Stimulated activated CD4-positive, alpha-beta T cell treated with anti-CD3 and anti-CD28 coated beads, Interleukin-4, amount 100 ng/mL, for 4 hours (primary cell): ENCODE results near the gene HK2.
"Not testable (repeated sequence)": the region's sequence is repeated elsewhere in the genome, so short reads cannot be mapped to it uniquely, and the experiment has no call there.

Experiments used
- DNase-seq, 2 experiments: peaks; one replicate each; pipeline ENCODE4 v3.0.0-alpha.2; 2020

HK2 gene

GRCh38 chr2:74833418-74834233 is at the start of gene HK2:
TSS of gene HK2 (plus strand) at chr2:74834127. CDS start at chr2:74834581, 454 bp downstream.
- peak; percentile 83 to 85 for DNase-seq

DNA sequence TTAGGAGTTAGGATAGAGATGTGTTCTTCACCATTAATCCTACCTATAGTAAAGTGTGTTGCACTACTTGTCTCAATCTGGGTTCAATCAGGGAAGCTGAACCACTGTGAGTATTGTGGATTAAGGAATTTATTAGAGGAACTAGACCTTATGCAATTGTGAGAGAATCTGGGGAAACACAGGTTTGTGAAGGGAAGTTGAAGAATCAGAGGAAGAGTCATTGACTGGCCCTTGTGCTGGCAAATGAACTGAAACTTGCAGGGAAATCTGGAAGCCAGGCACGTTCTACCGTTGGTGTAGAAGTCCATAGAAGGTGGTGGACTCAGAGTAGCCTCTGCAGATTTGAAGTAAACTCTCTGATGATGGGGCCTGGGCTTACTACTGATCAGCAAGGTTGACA is 44.7 kb upstream of the HK2 start:
- DNase-seq, result no peak

- DNase-seq, result no peak
These were observed 41.6 kb upstream of the HK2 start for GRCh38 chr2:74792282-74792681.

DNA sequence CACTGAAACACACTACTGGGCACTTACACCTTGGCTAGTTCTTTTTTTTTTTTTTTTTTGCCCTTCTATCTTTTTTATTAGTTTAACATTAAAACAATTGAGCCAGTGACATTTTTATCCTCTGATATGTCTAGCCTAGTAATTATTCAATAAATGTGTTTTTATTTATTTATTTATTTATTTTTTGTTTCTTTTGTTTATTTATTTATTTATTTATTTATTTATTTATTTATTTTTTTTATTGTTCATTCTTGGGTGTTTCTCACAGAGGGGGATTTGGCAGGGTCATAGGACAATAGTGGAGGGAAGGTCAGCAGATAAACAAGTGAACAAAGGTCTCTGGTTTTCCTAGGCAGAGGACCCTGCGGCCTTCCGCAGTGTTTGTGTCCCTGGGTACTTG is 39.0 kb upstream of the HK2 start:
- not testable (repeated sequence) for DNase-seq

- no peak for DNase-seq
These were observed 27.5 kb upstream of the HK2 start for GRCh38 chr2:74806355-74806839.

GRCh38 chr2:74806920-74807319 is 27.0 kb upstream of the HK2 start:
- no peak for DNase-seq

- DNase-seq, result no peak
These were observed 20.9 kb upstream of the HK2 start for GRCh38 chr2:74812787-74813590.

DNA sequence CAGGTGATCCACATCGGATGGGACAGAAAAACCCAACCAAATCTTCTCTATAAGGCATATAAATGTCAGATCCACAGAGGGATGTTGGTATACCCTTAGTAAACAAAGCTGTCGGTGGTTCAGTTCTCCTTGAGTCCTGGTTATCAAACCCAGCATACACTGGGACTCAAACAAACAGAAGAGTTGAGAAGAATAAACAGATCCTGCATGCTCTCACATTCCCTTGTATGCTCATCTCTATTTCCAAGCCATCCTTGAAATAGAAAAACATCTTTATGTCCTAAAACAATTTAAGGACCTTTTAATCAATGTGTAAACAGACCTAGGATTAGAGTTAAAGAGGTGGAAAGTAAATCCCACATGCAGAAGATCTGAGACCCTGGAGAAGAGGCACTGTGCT is 19.8 kb upstream of the HK2 start:
- no peak for DNase-seq

GRCh38 chr2:74815941-74816340 is 18.0 kb upstream of the HK2 start:
- DNase-seq, result no peak

DNA sequence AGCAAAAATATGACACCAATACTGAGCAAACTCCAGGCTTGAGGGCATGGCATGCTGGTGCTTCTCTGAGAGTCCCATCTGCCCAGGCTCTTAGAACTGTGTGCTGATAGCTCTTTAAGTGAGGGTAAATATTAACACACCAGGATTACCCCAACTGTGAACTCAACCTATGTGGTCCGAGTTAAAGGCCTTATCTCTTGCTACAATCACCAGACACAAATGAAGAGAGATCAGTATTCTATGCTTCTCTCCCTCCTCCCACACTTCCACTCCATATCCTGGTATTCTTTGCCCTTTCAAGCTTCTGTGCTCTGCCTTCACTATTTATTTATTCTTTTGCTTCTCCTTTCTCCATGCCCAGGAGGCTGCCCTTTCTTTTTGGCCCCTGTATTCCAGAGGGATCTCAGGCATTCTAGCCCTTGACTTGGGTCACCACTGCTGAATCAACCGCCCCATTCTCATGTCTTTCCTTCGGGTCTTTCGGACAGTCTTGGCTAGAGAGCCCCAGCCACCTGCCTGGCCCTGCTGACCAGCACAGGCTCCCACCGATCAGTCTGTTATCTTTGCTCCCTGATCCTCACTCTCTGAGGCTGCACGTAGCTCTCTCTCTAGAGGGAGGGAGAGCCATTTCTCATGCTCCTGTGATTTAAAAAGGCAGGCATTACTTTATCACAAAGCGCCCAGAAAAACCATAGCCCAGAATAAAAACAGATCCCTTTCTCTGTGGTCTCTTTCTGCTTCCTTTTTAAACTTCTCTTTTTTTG is 17.2 kb upstream of the HK2 start:
- DNase-seq, result no peak

GRCh38 chr2:74817304-74817675 is 16.6 kb upstream of the HK2 start:
- DNase-seq, result no peak

DNA sequence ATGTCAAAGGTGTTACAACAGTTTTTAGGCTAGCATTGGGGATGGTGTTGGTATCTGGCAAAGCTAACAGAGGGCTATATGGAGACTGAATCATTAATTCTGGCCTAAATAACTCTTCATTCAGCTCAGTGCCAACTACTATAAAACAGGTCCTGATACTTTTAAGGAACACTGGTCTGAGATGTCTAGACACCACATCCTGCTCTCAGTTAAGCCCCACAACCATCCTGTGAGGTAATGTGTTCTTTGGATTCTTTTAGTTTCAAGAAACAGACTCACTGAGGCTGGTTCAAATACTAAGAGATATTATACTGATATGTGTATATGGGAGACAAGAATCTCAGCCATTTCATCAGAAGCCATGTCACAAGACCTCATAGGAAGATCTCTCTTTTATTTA is 14.2 kb upstream of the HK2 start:
- DNase-seq, result no peak

DNA sequence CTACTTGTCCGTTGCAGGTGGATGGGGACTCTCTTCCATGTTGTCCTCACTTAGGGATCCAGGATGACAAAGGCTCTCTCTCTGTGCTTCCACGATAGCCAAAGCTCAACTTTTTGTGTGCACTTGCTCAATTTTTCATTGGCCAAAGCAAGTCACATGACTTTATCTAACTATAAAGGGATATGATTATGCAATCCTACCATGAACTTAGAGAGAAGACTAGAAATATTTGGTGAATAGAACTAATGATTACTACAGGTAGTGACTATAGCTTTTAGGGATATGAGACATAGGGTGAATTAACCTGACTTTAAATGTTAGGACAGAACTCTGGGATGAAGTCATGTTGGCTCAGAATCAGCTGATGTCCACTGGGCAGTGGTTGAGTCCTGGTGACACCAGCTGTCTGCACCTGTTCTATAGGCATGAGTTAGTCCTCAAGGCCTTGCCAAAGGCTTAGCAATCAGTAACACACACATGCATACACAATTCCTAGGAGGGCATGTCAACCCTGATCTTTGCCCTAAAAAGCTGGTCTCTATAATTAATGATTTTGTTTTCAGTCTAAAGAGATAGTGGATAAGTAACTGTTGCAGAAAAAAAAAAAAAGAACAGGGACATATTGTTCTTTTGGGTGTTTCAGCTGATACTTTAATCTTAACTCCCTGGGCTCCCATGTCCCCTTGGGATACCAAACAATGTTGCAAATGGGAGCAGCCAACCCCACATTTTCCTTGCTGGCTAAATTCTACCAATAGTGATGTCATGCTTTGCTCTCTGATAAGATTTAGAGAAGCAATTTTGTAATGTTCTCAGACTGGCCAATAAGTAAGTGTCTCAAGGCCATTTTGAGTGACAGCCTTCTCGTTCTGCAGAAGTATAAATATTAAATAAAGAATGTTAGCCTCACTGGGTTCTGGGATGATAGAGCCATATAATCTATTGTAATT is 12.5 kb upstream of the HK2 start:
- no peak for DNase-seq

GRCh38 chr2:74822771-74823566 is 11.0 kb upstream of the HK2 start:
- no peak for DNase-seq

DNA sequence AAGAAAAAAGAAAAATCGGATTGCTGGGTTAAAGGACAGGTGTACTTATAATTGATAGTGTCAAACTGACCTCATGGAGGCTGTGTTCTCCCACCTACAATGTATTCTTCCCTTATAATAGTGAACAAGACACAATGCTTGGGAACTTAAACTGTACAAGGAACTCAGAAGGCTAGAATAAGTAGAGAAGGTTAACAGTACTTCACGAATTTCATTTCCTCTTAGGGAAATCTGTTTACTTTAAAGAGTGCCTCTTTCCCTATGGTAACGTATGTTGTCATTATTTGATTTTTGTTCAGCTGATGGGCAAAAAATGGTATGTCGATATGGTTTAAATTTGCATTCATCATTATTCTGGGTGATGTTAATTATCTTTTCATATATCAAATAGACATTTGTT is 9.2 kb upstream of the HK2 start:
- no peak for DNase-seq

DNA sequence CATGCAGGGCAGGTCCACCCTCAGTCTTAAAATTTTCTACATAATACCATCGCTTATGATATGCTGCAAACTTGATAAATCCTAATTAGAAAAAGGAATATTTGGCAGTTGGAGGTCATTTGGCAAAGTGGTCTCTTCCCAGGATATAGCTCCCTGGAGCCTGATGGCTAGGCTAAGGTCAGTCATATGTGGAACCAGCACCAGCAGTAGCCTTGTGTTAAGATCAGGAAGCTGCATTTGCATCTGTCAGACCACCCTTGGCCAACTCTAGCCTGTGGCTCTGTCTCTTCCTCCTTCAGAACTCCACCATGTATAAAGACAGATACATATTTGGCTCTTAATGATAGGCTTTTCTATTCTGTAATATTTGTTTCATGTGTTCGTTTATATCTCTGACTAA is 5.4 kb upstream of the HK2 start:
- DNase-seq, result no peak

DNA sequence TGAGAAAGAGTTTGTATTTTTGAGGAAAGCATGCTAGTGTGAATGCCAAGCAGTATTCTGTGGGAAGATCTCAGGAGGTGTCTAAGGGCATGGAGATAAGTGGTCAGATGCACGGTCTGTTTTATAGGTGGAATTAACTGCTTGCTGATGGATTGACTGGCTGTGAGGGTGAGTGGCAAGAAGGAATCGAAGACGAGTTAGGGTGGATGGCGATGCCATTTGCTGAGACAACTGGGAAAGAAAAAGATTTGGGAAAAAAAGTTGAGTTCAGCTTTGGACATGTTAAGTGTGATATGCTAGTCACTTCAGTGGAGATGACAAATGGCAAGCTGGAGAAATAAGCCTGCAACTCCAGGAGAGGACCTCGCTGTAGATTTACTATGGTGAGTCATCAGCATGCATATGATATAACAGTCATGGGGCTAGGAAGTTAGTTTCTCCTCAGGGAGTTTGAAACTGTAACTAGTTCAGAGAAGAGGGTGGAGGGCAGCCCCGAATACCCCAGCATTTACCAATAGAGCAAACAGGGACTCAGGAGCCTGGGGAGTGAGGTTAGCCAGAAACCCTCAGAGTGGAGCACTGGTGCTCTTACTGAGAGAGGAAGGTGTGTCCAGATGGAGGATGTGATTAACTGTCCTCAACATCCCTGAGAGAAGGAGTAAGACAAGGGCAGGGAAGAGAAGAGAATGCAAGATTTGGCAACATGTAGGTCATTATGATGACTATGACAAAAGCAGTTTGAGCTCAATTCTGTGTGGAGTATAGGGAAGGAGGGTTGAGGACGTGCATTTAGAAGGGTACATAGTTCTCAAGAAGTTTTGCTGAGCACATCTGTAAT is 2.0 kb upstream of the HK2 start:
- no peak for DNase-seq

- peak in 1 of 2 experiments; percentile 33 for DNase-seq
These were observed 386 bp downstream of the HK2 start for GRCh38 chr2:74834234-74834791.

- peak; percentile 77 to 83 for DNase-seq
These were observed 1.1 kb downstream of the HK2 start for GRCh38 chr2:74834792-74835755.
